ENCODE measurements around the gene CROCC2. TPM values are rescaled to one million over a fixed set of nuclear protein-coding genes. Genes with fewer than 3 reads are reported as not detected.
A peak's percentile ranks its signal among the peaks of the same experiment; 100 is the strongest.

Gene CROCC2
- total RNA-seq, 6 donors from 2014 or later, result 0.23 to 17.8 (median 7.6) TPM

DNA sequence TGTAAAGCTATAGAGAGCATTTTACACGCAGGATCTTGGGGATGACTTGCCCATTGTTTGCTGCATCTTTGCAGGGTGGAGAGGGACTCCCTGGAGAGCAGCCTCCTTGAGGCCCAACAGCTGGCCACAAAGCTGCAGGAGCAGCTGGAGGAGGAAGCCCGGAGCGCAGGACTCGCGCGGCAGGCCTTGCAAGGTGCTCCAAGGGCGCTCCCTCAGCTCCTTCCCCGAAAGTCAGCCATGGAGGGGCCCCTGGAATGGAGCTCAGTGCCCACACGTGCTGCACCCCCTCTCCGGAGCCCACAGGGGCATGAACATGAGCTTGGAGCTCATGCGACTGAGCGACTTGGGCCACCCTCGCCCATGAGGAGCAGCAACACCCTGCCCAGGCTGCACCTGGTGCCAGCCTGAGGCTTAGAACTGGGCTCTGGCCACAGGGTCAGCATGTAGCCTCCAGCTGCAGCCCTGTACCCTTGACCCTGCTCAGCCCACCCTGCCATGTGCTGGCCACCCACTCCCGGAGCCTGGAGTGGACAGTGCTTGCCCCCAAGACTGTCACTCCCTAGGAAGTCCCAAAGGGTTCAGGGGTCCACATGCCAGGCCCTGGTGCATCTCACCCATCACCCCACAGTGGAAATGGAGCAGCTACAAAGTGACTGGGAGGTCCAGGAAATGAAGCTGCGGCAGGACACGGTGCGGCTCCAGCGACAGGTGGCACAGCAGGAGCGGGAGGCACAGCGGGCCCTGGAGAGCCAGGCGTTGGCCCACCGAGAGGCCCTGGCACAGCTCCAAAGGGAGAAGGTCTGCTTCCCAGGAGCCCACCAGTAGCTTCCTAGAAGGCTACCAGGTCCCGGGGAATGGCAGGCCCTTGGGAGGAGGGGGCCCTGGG lies 43.0 kb downstream of the CROCC2 start:
- TF ChIP-seq, protein P1, sequence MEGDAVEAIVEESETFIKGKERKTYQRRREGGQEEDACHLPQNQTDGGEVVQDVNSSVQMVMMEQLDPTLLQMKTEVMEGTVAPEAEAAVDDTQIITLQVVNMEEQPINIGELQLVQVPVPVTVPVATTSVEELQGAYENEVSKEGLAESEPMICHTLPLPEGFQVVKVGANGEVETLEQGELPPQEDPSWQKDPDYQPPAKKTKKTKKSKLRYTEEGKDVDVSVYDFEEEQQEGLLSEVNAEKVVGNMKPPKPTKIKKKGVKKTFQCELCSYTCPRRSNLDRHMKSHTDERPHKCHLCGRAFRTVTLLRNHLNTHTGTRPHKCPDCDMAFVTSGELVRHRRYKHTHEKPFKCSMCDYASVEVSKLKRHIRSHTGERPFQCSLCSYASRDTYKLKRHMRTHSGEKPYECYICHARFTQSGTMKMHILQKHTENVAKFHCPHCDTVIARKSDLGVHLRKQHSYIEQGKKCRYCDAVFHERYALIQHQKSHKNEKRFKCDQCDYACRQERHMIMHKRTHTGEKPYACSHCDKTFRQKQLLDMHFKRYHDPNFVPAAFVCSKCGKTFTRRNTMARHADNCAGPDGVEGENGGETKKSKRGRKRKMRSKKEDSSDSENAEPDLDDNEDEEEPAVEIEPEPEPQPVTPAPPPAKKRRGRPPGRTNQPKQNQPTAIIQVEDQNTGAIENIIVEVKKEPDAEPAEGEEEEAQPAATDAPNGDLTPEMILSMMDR (IDR thresholded peaks at IDR 0.05), result no peak
- no peak for TF ChIP-seq EP300 (IDR thresholded peaks at IDR 0.05)
- peak in 1 of 2 donors; percentile 66 for DNase-seq
- 83 to 89% methylated on average over 13 to 23 of the region's 23 CpGs for WGBS, 2 donors
- Histone ChIP-seq H3K4me1 (no peaks in the 10 kb centered on the region), H3K27me3 (no peaks in the 10 kb centered on the region), H3K4me3 (no peak overlapping the region), H3K9me3 (no peaks in the 10 kb centered on the region), H3K27ac (no peak overlapping the region), H3K36me3 (no peaks in the 10 kb centered on the region)
- no peak for ATAC-seq (ENCODE audit: low FRiP score in 2 of 2)

- no peaks in the 10 kb centered on the region for H3K4me1 ChIP-seq
- H3K27me3 ChIP-seq, result no peaks in the 10 kb centered on the region
- TF ChIP-seq EP300 (IDR thresholded peaks at IDR 0.05), result no peak
- TF ChIP-seq POLR2AphosphoS5 (IDR thresholded peaks at IDR 0.05), result no peak
- TF ChIP-seq POLR2A (IDR thresholded peaks at IDR 0.05), result no peak
- TF ChIP-seq, protein P1 (IDR thresholded peaks at IDR 0.05), result no peak
- DNase-seq, result peak in 1 of 2 donors; percentile 39
- H3K9me3 ChIP-seq, result no peaks in the 10 kb centered on the region
- ATAC-seq (ENCODE audit: low FRiP score in 2 of 2), result no peak
- WGBS, 2 donors, result 91 to 96% methylated on average over 8 to 14 of the region's 14 CpGs
- H3K27ac ChIP-seq, result no peak overlapping the region
- H3K4me3 ChIP-seq, result no peak overlapping the region
- H3K36me3 ChIP-seq, result no peaks in the 10 kb centered on the region
Measured at GRCh38 chr2:240949791-240950705, 43.9 kb downstream of the CROCC2 start.

- DNase-seq (no peak), ATAC-seq (ENCODE audit: low FRiP score in 2 of 2) (no peak)
- Histone ChIP-seq H3K4me3 (no peak overlapping the region), H3K36me3 (no peaks in the 10 kb centered on the region), H3K9me3 (no peaks in the 10 kb centered on the region), H3K27ac (no peak overlapping the region), H3K4me1 (no peaks in the 10 kb centered on the region), H3K27me3 (no peaks in the 10 kb centered on the region)
- 84 to 91% methylated on average over 3 of the region's 3 CpGs for WGBS, 2 donors
- no peak for TF ChIP-seq POLR2AphosphoS5 (IDR thresholded peaks at IDR 0.05)
- no peak for TF ChIP-seq EP300 (IDR thresholded peaks at IDR 0.05)
- TF ChIP-seq, protein P1 (IDR thresholded peaks at IDR 0.05), result no peak
- TF ChIP-seq POLR2A (IDR thresholded peaks at IDR 0.05), result no peak
Measured at GRCh38 chr2:240951045-240951594, 45.0 kb downstream of the CROCC2 start.

DNA sequence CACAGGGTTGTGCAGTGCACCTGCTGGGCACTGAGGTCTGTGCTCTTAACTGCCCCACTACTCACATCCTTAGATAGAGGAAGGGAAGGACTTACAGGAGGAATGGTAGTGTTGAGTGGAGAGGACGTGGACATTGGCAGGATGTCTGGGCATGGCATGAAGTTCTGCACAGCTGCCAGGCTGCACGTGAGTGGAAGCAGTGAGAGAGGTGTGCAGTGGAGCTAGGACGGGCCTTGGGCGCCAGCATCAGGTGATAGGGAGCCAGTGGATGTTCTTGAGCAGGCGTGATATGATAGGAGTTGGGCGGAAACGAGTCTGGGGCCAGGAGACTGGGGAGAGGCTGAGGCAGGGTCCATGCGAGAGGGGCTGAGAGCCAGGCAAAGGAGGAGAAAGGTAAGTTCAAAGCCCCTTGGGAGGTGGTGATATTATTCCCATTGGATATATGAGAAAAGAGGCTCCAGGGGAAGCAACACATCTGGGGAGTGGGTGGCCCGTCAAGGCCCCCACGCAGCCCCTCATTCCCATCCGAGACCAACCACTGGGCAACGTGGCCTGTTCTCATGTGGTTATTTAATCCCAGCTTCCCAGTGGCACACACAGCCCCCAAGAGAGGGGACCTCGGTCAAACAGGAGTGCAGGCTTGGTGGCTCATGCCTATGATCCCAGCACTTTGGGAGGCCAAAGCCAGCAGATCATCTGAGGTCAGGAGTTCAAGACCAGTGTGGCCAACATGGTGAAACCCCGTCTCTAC lies 46.5 kb downstream of the CROCC2 start:
- ATAC-seq (ENCODE audit: low FRiP score in 2 of 2), result no peak
- TF ChIP-seq POLR2AphosphoS5 (IDR thresholded peaks at IDR 0.05), result no peak
- TF ChIP-seq EP300 (IDR thresholded peaks at IDR 0.05), result no peak
- TF ChIP-seq, protein P1 (IDR thresholded peaks at IDR 0.05), result no peak
- TF ChIP-seq POLR2A (IDR thresholded peaks at IDR 0.05), result no peak
- no peaks in the 10 kb centered on the region for H3K36me3 ChIP-seq
- H3K27me3 ChIP-seq, result no peaks in the 10 kb centered on the region
- no peak overlapping the region for H3K4me3 ChIP-seq
- peak in 1 of 2 donors; percentile 30 for DNase-seq
- 79 to 86% methylated on average over 14 of the region's 14 CpGs for WGBS, 2 donors
- H3K27ac ChIP-seq, result no peak overlapping the region
- H3K4me1 ChIP-seq, result peaks cover 0 to 1% (median under 1%) of the 10 kb centered on the region in 4 donors
- no peaks in the 10 kb centered on the region for H3K9me3 ChIP-seq
